HL-60 (cell line): Measurements from ENCODE around the gene TMX1.

Source experiments
- GABPA ChIP-seq: IDR thresholded peaks from 2 replicates; pipeline ENCODE4 v1.6.1; 2012; ENCODE audit warnings: low read depth
- POLR2AphosphoS5 ChIP-seq: IDR thresholded peaks from 2 replicates; pipeline ENCODE4 v1.6.1; 2012; ENCODE audit warnings: low read depth
- TF ChIP-seq, protein P1 (sequence below): IDR thresholded peaks from one replicate; pipeline ENCODE4 v1.5.1; 2011; ENCODE audit warnings: low read length, control low read depth, inconsistent platforms; ENCODE audit not compliant: insufficient read depth
- TF ChIP-seq, protein P2 (sequence below): IDR thresholded peaks from 2 replicates; pipeline ENCODE4 v1.6.1; 2012; ENCODE audit warnings: low read depth; ENCODE audit not compliant: insufficient replicate concordance

DNA sequence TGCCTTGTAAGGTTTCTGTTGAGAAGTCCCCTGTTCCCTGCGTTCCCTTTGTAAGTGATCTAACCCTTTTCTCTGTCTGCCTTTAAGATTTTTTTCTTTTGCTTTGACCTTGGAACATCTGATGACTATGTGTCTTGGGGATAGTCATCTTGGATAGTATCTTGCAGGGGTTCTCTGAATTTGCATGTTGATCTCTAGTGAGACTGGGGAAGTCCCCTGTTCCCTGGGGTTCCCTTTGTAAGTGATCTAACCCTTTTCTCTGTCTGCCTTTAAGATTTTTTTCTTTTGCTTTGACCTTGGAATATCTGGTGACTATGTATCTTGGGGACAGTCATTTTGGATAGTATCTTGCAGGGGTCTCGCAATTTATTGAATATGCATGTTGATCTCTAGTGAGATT is 38.2 kb upstream of the TMX1 start:
- TF ChIP-seq, protein P1, sequence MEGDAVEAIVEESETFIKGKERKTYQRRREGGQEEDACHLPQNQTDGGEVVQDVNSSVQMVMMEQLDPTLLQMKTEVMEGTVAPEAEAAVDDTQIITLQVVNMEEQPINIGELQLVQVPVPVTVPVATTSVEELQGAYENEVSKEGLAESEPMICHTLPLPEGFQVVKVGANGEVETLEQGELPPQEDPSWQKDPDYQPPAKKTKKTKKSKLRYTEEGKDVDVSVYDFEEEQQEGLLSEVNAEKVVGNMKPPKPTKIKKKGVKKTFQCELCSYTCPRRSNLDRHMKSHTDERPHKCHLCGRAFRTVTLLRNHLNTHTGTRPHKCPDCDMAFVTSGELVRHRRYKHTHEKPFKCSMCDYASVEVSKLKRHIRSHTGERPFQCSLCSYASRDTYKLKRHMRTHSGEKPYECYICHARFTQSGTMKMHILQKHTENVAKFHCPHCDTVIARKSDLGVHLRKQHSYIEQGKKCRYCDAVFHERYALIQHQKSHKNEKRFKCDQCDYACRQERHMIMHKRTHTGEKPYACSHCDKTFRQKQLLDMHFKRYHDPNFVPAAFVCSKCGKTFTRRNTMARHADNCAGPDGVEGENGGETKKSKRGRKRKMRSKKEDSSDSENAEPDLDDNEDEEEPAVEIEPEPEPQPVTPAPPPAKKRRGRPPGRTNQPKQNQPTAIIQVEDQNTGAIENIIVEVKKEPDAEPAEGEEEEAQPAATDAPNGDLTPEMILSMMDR, result no peak
- TF ChIP-seq, protein P2, sequence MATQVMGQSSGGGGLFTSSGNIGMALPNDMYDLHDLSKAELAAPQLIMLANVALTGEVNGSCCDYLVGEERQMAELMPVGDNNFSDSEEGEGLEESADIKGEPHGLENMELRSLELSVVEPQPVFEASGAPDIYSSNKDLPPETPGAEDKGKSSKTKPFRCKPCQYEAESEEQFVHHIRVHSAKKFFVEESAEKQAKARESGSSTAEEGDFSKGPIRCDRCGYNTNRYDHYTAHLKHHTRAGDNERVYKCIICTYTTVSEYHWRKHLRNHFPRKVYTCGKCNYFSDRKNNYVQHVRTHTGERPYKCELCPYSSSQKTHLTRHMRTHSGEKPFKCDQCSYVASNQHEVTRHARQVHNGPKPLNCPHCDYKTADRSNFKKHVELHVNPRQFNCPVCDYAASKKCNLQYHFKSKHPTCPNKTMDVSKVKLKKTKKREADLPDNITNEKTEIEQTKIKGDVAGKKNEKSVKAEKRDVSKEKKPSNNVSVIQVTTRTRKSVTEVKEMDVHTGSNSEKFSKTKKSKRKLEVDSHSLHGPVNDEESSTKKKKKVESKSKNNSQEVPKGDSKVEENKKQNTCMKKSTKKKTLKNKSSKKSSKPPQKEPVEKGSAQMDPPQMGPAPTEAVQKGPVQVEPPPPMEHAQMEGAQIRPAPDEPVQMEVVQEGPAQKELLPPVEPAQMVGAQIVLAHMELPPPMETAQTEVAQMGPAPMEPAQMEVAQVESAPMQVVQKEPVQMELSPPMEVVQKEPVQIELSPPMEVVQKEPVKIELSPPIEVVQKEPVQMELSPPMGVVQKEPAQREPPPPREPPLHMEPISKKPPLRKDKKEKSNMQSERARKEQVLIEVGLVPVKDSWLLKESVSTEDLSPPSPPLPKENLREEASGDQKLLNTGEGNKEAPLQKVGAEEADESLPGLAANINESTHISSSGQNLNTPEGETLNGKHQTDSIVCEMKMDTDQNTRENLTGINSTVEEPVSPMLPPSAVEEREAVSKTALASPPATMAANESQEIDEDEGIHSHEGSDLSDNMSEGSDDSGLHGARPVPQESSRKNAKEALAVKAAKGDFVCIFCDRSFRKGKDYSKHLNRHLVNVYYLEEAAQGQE, result no peak
- no peak for TF ChIP-seq POLR2AphosphoS5
- no peak for TF ChIP-seq GABPA
